ENCODE measurements around the gene MAN1A1. TPM values are rescaled to one million over a fixed set of nuclear protein-coding genes. Genes with fewer than 3 reads are reported as not detected.

MAN1A1 gene
- total RNA-seq, 4 donors from 2014 or later = 30.0 to 99.0 (median 69.8) TPM

DNA sequence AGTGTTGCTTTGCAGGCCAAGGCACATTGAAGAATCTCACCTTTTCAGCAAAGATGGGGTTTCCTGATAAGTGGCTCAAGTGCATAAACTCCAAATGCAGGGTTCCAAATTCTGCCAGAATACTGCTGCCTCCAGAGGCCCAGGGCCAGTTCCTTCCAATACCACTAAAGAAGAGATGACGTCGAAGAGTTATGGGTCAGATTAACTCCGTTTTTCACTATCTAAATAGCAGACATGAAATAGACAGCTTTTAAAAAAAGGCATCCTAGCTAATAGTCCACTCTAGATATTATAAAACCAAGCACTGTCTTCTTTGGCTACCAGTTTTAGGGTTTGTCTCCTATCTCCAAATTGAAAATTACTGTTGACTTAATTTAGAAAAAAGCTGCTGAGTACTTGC, 144.8 kb downstream of the MAN1A1 start:
- Histone ChIP-seq H3K9me3 (no peaks in the 10 kb centered on the region), H3K27ac (no peak overlapping the region), H3K4me1 (no peaks in the 10 kb centered on the region), H3K36me3 (no peaks in the 10 kb centered on the region), H3K27me3 (no peaks in the 10 kb centered on the region), H3K4me3 (no peak overlapping the region)
- intact Hi-C loops (cut with DNase I; ENCODE audit: low total_unique reads) = no loop called here
- TF ChIP-seq, protein P1, sequence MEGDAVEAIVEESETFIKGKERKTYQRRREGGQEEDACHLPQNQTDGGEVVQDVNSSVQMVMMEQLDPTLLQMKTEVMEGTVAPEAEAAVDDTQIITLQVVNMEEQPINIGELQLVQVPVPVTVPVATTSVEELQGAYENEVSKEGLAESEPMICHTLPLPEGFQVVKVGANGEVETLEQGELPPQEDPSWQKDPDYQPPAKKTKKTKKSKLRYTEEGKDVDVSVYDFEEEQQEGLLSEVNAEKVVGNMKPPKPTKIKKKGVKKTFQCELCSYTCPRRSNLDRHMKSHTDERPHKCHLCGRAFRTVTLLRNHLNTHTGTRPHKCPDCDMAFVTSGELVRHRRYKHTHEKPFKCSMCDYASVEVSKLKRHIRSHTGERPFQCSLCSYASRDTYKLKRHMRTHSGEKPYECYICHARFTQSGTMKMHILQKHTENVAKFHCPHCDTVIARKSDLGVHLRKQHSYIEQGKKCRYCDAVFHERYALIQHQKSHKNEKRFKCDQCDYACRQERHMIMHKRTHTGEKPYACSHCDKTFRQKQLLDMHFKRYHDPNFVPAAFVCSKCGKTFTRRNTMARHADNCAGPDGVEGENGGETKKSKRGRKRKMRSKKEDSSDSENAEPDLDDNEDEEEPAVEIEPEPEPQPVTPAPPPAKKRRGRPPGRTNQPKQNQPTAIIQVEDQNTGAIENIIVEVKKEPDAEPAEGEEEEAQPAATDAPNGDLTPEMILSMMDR (IDR thresholded peaks at IDR 0.05) = no peak
- no peak for TF ChIP-seq POLR2A (IDR thresholded peaks at IDR 0.05)
- no peak for DNase-seq

DNA sequence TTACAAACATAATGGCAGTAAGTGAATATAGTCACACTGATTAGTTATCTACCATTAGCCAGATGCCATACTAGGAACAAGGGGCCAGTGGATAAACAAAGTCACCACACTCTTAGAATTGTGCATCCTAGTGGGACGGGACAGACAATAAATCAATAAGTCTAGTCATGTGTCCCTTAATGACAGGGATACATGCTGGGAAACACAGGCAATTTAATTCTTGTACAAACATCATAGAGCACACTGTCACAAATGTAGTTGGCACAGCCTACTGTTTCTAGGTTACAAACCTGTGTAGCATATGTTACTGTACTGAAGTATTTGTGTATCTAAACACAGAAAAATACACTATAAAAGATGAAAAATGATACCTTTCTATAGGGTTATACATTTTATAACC, 148.1 kb downstream of the MAN1A1 start:
- TF ChIP-seq, protein P1 (IDR thresholded peaks at IDR 0.05) = no peak
- no peak for TF ChIP-seq POLR2A (IDR thresholded peaks at IDR 0.05)
- Histone ChIP-seq H3K4me1 (no peaks in the 10 kb centered on the region), H3K36me3 (no peaks in the 10 kb centered on the region), H3K27me3 (no peaks in the 10 kb centered on the region), H3K4me3 (no peak overlapping the region), H3K9me3 (no peaks in the 10 kb centered on the region), H3K27ac (no peak overlapping the region)
- DNase-seq = no peak
- intact Hi-C loops (cut with DNase I; ENCODE audit: low total_unique reads) = no loop called here

DNA sequence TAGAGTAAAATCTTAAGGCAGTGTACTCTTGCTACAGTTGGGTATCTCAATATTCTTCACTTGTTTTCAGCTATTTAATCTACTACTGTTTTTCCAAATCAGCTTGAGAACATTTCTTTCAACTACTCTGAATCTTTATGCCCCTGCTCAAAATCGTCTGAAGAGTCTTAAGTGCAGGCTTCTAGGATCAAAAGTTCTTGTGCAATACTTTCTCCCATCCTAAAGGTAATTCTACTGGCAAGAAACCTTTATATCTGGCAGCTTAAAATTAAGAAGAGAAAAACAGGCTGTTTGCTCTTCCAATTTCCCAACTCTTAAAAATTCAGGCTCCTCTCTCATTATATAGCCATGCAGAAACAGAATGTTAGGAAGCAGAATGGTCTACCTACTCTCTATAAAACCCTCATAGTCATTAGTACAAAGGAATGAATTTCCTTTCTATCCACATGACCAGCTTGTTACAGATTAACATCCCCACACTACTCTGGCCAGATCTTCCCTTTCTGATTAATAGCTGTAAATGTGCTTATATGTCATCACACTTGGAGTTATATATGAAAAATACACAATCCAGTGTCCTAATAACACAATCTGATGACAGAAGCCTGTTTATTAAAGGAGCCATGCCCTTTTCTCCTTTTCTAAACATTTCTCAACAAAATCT, 148.9 kb downstream of the MAN1A1 start:
- H3K4me1 ChIP-seq = no peaks in the 10 kb centered on the region
- no peak for DNase-seq
- H3K27me3 ChIP-seq = no peaks in the 10 kb centered on the region
- H3K9me3 ChIP-seq = no peaks in the 10 kb centered on the region
- H3K27ac ChIP-seq = no peak overlapping the region
- no peak overlapping the region for H3K4me3 ChIP-seq
- TF ChIP-seq, protein P1 (IDR thresholded peaks at IDR 0.05) = no peak
- no peak for TF ChIP-seq POLR2A (IDR thresholded peaks at IDR 0.05)
- intact Hi-C loops (cut with DNase I; ENCODE audit: low total_unique reads) = no loop called here
- H3K36me3 ChIP-seq = no peaks in the 10 kb centered on the region

- Histone ChIP-seq H3K27me3 (no peaks in the 10 kb centered on the region), H3K36me3 (no peaks in the 10 kb centered on the region), H3K4me1 (no peaks in the 10 kb centered on the region), H3K27ac (no peak overlapping the region), H3K4me3 (no peak overlapping the region), H3K9me3 (no peaks in the 10 kb centered on the region)
- intact Hi-C loops (cut with DNase I; ENCODE audit: low total_unique reads) = no loop called here
- TF ChIP-seq POLR2A (IDR thresholded peaks at IDR 0.05) = no peak
- DNase-seq = no peak
Observed at GRCh38 chr6:119197271-119197670, 152.3 kb downstream of the MAN1A1 start.

DNA sequence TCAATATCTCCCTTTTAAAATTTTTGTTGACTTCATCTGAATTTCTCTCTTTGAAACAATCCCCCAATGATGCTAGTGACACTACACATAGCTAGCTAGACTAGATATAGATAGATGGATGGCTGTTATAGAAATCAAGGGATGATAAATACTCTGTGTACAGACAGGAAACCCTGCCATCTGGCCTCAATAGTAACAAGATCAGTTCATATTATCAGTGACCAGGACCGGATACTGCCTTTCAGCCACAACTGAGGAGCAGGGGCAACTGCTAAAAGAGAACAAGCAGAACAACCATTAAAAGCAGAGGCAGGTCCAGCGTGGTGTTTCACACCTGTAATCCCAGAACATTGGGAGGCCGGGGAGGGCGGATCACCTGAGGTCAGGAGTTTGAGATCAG, 152.8 kb downstream of the MAN1A1 start:
- Histone ChIP-seq H3K9me3 (no peaks in the 10 kb centered on the region), H3K36me3 (no peaks in the 10 kb centered on the region)

More for the DNA sequence above, 152.8 kb downstream of the MAN1A1 start:
- Histone ChIP-seq H3K27me3 (no peaks in the 10 kb centered on the region), H3K27ac (no peak overlapping the region), H3K4me1 (no peaks in the 10 kb centered on the region), H3K4me3 (no peak overlapping the region)
- intact Hi-C loops (cut with DNase I; ENCODE audit: low total_unique reads) = no loop called here
- TF ChIP-seq POLR2A (IDR thresholded peaks at IDR 0.05) = no peak
- TF ChIP-seq, protein P1 (IDR thresholded peaks at IDR 0.05) = no peak
- DNase-seq = no peak

Measured in uterus (tissue), 4 donors.